HG03342 (cell line): ENCODE data around the gene JAGN1.
"Not testable (repeated sequence)": the region's sequence is repeated elsewhere in the genome, so short reads cannot be mapped to it uniquely, and the experiment has no call there.

ENCODE experiments used
- ATAC-seq: cut with Tn5 transposase; IDR thresholded peaks from one replicate; pipeline ENCODE4 v1.9.1; 2021; ENCODE audit warnings: mild to moderate bottlenecking, moderate library complexity; ENCODE audit not compliant: unreplicated experiment

JAGN1 gene

DNA sequence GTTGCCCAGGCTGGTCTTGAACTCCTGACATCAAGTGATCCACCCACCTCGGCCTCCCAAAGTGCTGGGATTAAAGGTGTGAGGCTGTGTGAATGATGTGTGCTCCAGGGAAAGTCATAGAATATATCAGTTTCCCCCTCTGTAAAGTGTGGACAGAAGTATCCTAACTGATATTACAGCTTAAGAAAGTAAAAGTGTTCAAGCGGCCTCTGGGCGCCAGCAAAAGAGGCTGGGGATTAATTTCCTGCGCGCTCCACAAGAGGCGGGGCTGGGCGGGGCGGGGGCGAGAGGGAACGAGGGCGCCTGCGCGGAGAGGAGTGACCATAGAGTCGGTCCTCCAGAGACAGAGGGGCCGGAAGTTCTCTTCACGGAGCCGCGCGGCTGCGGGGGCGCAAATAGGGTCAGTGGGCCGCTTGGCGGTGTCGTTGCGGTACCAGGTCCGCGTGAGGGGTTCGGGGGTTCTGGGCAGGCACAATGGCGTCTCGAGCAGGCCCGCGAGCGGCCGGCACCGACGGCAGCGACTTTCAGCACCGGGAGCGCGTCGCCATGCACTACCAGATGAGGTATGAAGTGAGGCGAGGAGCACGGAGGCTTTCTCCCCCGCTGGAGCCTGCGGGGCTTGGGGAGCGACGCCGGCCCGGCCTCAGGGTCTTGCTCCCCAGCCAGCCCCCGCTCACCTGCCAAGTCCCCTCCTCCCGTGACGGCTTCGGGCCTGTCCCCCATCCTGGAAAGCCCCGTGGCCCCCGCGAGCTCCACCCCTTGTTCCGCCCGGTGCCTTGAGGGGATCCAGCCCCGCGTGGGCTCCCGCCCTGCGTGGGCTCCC, at the start of gene JAGN1:
Gene JAGN1, plus strand, starts transcription at position 362 of the 823 bp plus-strand sequence. Its CDS starts 113 bp downstream, at position 475.
- peak; percentile 76 for ATAC-seq

- no peak for ATAC-seq
Measured at GRCh38 chr3:9841015-9841414, 49.4 kb upstream of the JAGN1 start.

- peak; percentile 98 for ATAC-seq
Measured at GRCh38 chr3:9843715-9844438, 46.5 kb upstream of the JAGN1 start, which contains the start of gene RPUSD3. RPUSD3 (minus strand) TSS chr3:9844008; CDS start chr3:9843990, 18 bp downstream.

GRCh38 chr3:9846231-9846630, 44.2 kb upstream of the JAGN1 start:
- ATAC-seq, result no peak

DNA sequence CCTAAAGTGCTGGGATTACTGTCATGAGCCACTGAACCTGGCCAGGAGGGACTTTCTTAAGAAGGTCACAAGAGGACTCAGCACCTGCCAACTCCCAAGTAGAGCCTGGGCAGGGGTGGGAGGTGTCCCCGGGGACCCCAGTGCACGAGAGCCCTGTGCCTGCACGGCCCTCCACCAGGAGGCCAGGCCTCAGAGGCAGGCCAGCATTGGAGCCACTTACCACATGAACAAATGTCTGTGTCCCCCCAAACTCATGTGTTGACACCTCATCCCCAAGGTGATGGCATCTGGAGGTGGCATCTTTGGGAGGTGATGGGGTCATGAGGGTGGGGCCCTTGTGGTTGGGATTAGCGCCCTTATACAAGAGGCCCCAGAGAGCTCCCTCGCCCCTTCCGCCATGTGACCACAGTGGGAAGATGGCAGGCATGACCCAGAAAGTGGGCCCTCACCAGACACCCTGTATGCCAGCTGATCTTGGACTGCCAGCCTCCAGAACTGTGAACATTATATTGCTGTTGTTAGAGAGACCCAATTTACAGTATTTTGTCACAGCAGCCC, 43.4 kb upstream of the JAGN1 start:
- no peak for ATAC-seq

DNA sequence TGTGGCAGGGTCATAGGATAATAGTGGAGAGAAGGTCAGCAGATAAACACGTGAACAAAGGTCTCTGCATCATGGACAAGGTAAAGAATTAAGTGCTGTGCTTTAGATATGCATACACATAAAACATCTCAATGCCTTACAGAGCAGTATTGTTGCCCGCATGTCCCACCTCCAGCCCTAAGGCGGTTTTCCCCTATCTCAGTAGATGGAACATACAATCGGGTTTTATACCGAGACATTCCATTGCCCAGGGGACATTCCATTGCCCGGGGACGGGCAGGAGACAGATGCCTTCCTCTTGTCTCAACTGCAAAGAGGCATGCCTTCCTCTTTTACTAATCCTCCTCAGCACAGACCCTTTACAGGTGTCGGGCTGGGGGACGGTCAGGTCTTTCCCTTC, 42.5 kb upstream of the JAGN1 start:
- not testable (repeated sequence) for ATAC-seq

DNA sequence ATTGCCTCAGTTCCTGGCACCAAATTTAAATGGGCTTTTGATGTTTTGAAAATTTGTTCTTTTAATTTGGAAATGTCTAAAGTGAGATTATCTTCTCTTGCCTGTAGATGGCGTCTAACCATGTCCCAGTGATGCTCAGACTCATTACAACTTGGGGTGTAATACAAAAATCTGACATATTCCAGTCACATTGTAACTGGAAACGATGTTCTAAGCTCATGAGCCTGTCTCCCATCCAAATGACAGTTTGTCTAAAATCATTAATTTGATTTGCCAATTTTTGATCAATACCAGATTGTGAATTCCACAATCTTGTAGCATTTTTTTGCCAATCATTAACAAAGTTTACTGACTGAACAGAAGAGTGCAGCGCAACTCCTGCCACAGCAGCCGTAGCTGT, 41.5 kb upstream of the JAGN1 start:
- not testable (repeated sequence) for ATAC-seq

DNA sequence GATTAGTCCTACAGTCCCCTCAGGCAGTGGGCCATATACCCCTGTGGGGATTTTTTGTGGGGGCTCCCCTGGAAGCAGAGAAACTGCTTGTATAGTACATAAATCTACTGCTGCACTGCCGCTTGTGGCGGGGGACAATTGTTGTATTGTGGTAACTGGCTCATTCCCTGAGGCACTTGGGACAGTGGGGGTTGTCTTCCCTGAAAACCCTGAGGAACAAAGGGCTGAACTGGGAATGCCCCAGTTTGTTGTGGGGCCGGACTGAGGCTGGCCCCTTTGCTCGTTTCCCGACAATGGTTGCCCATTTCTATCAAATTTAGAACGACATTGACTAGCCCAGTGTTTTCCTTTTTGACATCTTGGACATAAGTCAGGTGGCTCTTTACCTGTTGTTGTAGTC, 39.0 kb upstream of the JAGN1 start:
- not testable (repeated sequence) for ATAC-seq

GRCh38 chr3:9851926-9852325, 38.5 kb upstream of the JAGN1 start:
- ATAC-seq, result not testable (repeated sequence)

- no peak for ATAC-seq
Measured at GRCh38 chr3:9852528-9852927, 37.9 kb upstream of the JAGN1 start.

DNA sequence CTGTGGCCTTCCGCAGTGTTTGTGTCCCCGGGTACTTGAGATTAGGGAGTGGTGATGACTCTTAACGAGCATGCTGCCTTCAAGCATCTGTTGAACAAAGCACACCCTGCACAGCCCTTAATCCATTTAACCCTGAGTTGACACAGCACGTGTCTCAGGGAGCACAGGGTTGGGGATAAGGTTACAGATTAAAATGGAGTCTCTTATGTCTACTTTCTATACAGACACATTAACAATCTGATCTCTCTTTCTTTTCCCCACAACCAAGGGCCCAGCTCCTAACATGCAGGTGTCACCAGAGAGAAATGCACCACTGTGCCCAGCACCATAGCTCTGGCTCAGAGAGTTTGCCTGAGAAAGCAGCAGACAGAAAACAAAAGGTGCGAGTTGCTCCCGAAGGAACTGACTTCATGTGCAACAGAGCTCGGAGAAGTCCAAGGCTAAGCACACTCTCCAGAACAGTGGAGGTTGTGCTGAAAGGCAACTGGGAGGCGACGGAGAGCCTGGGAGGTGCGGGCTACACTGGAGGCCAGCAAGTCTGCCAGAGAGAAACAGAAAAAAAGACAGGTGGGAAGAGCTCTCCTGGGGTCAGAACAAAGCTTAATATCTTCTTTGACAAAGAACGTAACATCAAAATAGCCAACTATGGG, 36.0 kb upstream of the JAGN1 start:
- ATAC-seq, result not testable (repeated sequence)

GRCh38 chr3:9855594-9855993, 34.8 kb upstream of the JAGN1 start:
- ATAC-seq, result no peak

DNA sequence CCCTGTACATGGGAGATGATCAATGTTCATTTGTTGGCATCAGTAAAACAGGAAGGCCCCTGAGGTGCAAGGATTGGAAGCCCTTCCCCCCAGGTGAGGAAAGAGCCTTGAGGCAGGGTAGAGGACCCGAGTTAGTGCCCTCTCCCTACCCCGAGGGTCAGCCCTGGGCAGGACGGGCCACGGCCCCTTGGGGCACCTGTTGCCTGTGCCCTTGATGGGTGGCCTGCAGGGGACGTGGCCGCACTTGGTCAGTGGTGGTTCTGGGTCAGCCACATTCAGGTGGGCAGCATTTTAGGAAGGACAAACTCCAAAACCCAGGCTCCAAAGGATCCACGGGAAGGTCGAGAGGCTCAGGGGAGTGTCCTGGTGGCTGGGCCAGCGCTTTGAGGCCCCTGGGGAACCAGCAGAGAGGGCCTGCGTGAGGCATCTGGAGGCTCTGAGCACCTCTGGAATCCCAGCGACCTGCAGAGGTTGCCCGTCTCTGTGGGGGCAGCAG, 30.8 kb upstream of the JAGN1 start:
- ATAC-seq, result no peak

GRCh38 chr3:9861201-9861600, 29.2 kb upstream of the JAGN1 start:
- ATAC-seq, result no peak

DNA sequence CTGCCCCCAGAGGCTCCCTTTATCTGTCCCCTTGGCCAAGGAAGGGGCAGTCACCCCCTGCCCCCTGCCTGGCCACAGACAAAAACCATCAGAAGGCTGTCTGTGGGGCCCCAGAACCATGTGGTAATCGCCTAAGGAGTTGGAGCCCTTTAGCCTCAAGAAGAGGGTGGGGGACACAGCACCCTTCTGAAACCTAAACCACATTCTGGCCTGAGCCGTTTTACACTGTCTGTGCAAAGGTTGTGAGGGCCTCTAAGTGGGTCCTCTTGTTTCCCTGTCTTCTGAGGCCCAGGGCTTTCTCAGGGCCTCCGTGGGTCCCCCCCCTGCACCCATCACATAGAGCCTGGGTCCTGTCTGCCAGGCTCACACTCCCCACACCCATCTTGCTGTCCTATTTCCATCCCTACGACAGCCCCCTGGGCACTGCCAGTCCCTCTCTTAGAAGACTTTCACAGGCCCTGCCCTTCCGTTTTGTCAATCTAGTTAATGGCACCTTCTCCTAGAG, 28.7 kb upstream of the JAGN1 start:
- ATAC-seq, result no peak

DNA sequence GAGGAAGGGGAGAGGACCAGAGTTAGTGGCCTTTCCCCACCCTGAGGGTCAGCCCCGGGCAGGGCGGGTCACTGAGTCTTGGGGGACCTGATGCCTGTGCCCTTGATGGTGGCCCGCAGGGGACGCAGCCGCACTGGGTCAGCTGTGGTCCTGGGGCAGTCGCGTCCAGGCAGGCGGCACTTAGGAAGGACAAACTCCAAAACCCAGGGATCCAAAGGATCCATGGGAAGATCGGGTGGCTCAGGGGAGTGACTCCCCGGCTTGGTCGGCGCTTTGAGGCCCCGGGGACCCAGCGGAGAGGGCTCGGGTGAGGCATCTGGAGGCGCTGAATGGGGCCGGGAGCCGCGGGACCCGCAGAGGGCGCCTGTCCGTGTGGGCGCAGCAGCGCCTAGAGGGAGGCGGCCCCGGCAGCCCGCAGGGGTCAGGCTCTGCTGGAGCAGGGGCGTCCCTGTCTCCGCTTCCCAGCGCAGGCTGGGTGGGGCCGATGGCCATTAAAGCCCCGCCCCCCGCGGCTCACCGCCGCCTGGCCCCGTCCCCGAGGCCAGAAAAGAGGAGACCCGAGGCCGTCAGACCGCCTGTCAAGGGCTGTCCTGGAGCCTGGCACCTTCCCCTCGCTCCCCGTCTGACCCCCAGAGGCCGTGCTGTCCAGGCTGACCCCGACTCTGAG, 27.9 kb upstream of the JAGN1 start:
- no peak for ATAC-seq

- no peak for ATAC-seq
Measured at GRCh38 chr3:9863058-9863772, 27.2 kb upstream of the JAGN1 start.

DNA sequence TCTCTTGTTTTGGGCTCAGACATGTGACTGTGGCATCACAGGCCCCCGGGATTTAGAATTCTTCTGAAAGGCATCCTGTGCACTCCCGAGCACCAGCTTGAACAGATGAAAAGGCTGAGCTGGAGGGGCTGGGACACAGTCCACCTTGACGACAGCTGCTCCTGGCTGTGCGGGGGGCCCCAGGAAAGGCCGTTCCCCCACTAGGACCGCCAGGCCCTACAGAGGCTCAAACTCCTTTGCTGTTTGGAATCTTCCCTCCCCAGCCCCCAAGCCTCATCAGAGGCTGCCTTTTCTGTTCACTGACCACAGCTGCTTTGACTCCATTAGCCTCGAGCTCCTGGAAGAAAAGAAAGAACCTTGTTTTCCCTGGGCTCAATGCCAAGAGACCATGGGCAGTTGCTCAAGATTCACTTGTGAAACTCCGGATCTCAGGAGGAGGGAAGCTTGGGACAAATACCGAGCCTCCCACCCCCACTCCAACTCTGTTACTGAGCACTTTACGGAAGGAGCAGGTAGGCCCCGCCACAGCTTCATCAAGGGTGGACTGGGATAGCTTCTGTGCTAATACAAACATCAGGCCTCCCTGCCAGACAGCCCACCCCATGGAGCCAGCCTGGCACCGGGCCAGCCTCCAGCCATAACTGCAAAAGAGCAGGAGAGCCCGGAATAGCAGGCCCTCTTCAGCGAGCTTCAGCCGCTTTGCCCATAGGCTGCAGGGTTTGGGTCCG, 26.0 kb upstream of the JAGN1 start:
- no peak for ATAC-seq

GRCh38 chr3:9865125-9865637, 25.2 kb upstream of the JAGN1 start:
- ATAC-seq, result not testable (repeated sequence)
